ENCODE measurements around the gene SMAD5. TPM values are rescaled to one million over a fixed set of nuclear protein-coding genes. Genes with fewer than 3 reads are reported as not detected.

SMAD5 gene
- total and polyA plus RNA-seq, 2 of the 13 experiments (the other 11 are each of a cell fraction or from before 2014, with no cell fraction given) = 27.2 to 48.5 TPM

DNA sequence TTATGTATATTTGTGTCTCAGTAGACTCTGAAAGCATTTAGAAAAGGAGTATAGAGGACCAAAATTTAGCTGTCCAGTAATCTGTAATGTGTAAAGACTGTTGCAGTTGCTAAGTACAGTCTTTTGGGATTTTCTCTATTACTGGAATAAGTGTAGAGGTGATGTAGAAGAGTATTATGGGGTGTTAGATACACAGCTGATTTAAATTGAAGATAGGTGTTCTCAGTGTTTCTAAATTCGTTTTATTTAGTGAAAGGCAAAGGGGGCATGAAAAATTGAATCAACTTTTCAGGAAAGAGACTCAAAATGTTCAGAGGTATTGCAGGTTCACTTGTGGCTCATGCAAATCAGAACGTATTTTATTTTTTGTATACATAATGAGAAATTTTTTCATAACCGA lies 13.6 kb downstream of the SMAD5 start:
- H3K4me3 ChIP-seq (replicated peaks in 1 of 3; ENCODE audit: insufficient read depth in 1 of 3, low read depth in 2 of 3, low read length in 3 of 3) = no peak overlapping the region
- no peak overlapping the region for H3K9ac ChIP-seq (ENCODE audit: insufficient read depth, low read depth, low read length)
- ATAC-seq (no peak), FAIRE-seq (no peak), DNase-seq (ENCODE audit: low spot score) (no peak)
- POLR2A ChIA-PET = no interaction called here
- in situ Hi-C loops (cut with HindIII; ENCODE audit: extremely low pct_ligation_motif_present, low pct_unique_long_range_greater_than_20kb) = no loop called here
- CTCF ChIA-PET (ENCODE audit: low intra/inter-chr PET ratio, low total read pairs) = no interaction called here
- H3K27me3 ChIP-seq (ENCODE audit: control insufficient read depth in 1 of 2, insufficient read depth in 2 of 2, low read length in 2 of 2) = no peaks in the 10 kb centered on the region
- H3K79me2 ChIP-seq (ENCODE audit: insufficient read depth, low read length) = peaks cover 100% of the 10 kb centered on the region
- H3K4me1 ChIP-seq (ENCODE audit: insufficient read depth, low read length) = peaks cover 53% of the 10 kb centered on the region
- TF ChIP-seq ZNF263 (CRISPR knock-in tag; IDR thresholded peaks at IDR 0.05) (no peak), ZNF761 (CRISPR knock-in tag; conservative IDR thresholded peaks at IDR 0.05) (no peak), MIER3 (CRISPR knock-in tag; IDR thresholded peaks at IDR 0.05; ENCODE audit: borderline replicate concordance) (no peak), GATA4 (IDR thresholded peaks at IDR 0.05; ENCODE audit: borderline replicate concordance, low read depth) (no peak), POLR2AphosphoS5 (IDR thresholded peaks at IDR 0.05; ENCODE audit: low read depth, low read length) (no peak), SIX4 (CRISPR knock-in tag; IDR thresholded peaks at IDR 0.05) (no peak), CHD2 (IDR thresholded peaks at IDR 0.05; ENCODE audit: low read depth, low read length) (no peak), POLR2G (IDR thresholded peaks at IDR 0.05; ENCODE audit: low read depth, low read length) (no peak)
- TF ChIP-seq, protein P1, sequence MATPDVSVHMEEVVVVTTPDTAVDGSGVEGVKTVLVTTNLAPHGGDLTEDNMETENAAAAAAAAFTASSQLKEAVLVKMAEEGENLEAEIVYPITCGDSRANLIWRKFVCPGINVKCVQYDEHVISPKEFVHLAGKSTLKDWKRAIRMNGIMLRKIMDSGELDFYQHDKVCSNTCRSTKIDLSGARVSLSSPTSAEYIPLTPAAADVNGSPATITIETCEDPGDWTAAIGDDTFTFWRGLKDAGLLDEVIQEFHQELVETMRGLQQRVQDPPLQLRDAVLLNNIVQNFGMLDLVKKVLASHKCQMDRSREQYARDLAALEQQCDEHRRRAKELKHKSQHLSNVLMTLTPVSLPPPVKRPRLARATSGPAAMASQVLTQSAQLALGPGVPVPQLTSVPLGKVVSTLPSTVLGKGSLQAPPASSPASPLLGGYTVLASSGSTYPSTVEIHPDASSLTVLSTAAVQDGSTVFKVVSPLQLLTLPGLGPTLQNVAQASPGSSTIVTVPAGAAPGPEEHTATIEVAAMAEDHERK (CRISPR knock-in tag; IDR thresholded peaks at IDR 0.05; ENCODE audit: low read depth) = no peak
- peaks cover 61% of the 10 kb centered on the region for H4K20me1 ChIP-seq (ENCODE audit: insufficient read depth, low read length)
- WGBS (ENCODE audit: low lambda C conversion rate) = 92% methylated on average over 3 of the region's 3 CpGs
- no TSS peak for BruUV-seq (replicated peaks)
- H3K27ac ChIP-seq (ENCODE audit: extremely low read length, insufficient read depth, low read length) = no peak overlapping the region
- H3K9me3 ChIP-seq (ENCODE audit: low read length) = no peaks in the 10 kb centered on the region
- peaks cover 0 to 6% of the 10 kb centered on the region in 2 experiments; a peak in 1 of 5 replicates for H3K36me3 ChIP-seq (replicated peaks in 1 of 2; ENCODE audit: control insufficient read depth in 1 of 2, insufficient read depth in 2 of 2, low read length in 2 of 2)
- intact Hi-C loops (cut with micrococcal nuclease; ENCODE audit: unreplicated experiment) = no loop called here
- no peak overlapping the region for H3K4me2 ChIP-seq (ENCODE audit: low read depth, low read length)
- no peak overlapping the region for H2AFZ ChIP-seq (ENCODE audit: low read length)

GRCh38 chr5:136147632-136148031 lies 15.0 kb downstream of the SMAD5 start:
- Histone ChIP-seq H3K27me3 (ENCODE audit: control insufficient read depth in 1 of 2, insufficient read depth in 2 of 2, low read length in 2 of 2) (no peaks in the 10 kb centered on the region), H3K27ac (ENCODE audit: extremely low read length, insufficient read depth, low read length) (no peak overlapping the region), H3K4me2 (ENCODE audit: low read depth, low read length) (no peak overlapping the region), H3K36me3 (replicated peaks in 1 of 2; ENCODE audit: control insufficient read depth in 1 of 2, insufficient read depth in 2 of 2, low read length in 2 of 2) (peaks cover 2 to 10% of the 10 kb centered on the region in 2 experiments; a peak in 3 of 5 replicates), H4K20me1 (ENCODE audit: insufficient read depth, low read length) (peaks cover 50% of the 10 kb centered on the region), H3K4me1 (ENCODE audit: insufficient read depth, low read length) (peaks cover 44% of the 10 kb centered on the region), H3K79me2 (ENCODE audit: insufficient read depth, low read length) (peaks cover 100% of the 10 kb centered on the region), H3K9me3 (ENCODE audit: low read length) (no peaks in the 10 kb centered on the region), H2AFZ (ENCODE audit: low read length) (no peak overlapping the region), H3K4me3 (replicated peaks in 1 of 3; ENCODE audit: insufficient read depth in 1 of 3, low read depth in 2 of 3, low read length in 3 of 3) (no peak overlapping the region), H3K9ac (ENCODE audit: insufficient read depth, low read depth, low read length) (no peak overlapping the region)
- TF ChIP-seq ZNF747 (CRISPR knock-in tag; IDR thresholded peaks at IDR 0.05; ENCODE audit: borderline replicate concordance) = no peak
- no TSS peak for BruUV-seq (replicated peaks)
- POLR2A ChIA-PET = no interaction called here
- ATAC-seq (no peak), DNase-seq (ENCODE audit: low spot score) (no peak), FAIRE-seq (no peak)
- in situ Hi-C loops (cut with HindIII; ENCODE audit: extremely low pct_ligation_motif_present, low pct_unique_long_range_greater_than_20kb) (no loop called here), intact Hi-C loops (cut with micrococcal nuclease; ENCODE audit: unreplicated experiment) (no loop called here)
- CTCF ChIA-PET (ENCODE audit: low intra/inter-chr PET ratio, low total read pairs) = no interaction called here

Data from HepG2 (cell line).